MM.1S (cell line): ENCODE results near the gene ADGRD2.

Experiments
- DNase-seq: peaks from one replicate; pipeline ENCODE4 v3.0.0-alpha.2; 2015
- H2AFZ ChIP-seq: fragments of 300-600 bp; sonication (generic); 2 replicates; pipeline ENCODE4 v1.6.0; 2016; ENCODE audit warnings: antibody characterized with exemption, low read length
- H3F3A ChIP-seq: fragments of 300-600 bp; sonication (generic); 2 replicates; pipeline ENCODE4 v1.6.1; 2016; ENCODE audit warnings: mild to moderate bottlenecking, antibody characterized with exemption, low read length, moderate library complexity, mixed read lengths; ENCODE audit not compliant: insufficient read depth
- H3K27ac ChIP-seq: fragments of 300-600 bp; sonication (generic); 2 replicates; pipeline ENCODE4 v1.5.1; 2016; ENCODE audit warnings: mild to moderate bottlenecking, low read length
- H3K27me3 ChIP-seq: fragments of 300-600 bp; sonication (generic); replicated peaks from 2 replicates; pipeline ENCODE4 v1.6.0; 2016; ENCODE audit warnings: low read length; ENCODE audit not compliant: insufficient read depth
- H3K36me3 ChIP-seq: fragments of 300-600 bp; sonication (generic); replicated peaks from 2 replicates; pipeline ENCODE4 v1.6.1; 2016; ENCODE audit warnings: mild to moderate bottlenecking, low read length, mixed read lengths; ENCODE audit not compliant: insufficient read depth
- H3K4me1 ChIP-seq: fragments of 300-600 bp; sonication (generic); 2 replicates; pipeline ENCODE4 v1.6.1; 2016; ENCODE audit warnings: low read length, mixed read lengths
- H3K4me2 ChIP-seq: fragments of 300-600 bp; sonication (generic); 2 replicates; pipeline ENCODE4 v1.6.0; 2016; ENCODE audit warnings: low read depth, low read length
- H3K4me3 ChIP-seq: fragments of 300-600 bp; sonication (generic); 2 replicates; pipeline ENCODE4 v1.5.1; 2016; ENCODE audit warnings: low read length, mixed read lengths
- H3K79me2 ChIP-seq: fragments of 300-600 bp; sonication (generic); 2 replicates; pipeline ENCODE4 v1.6.1; 2016; ENCODE audit warnings: mixed run types, low read length, mixed read lengths
- H3K9ac ChIP-seq: fragments of 300-600 bp; sonication (generic); 2 replicates; pipeline ENCODE4 v1.6.1; 2016; ENCODE audit warnings: low read length, mixed read lengths
- H3K9me2 ChIP-seq: fragments of 300-600 bp; sonication (generic); replicated peaks from 2 replicates; pipeline ENCODE4 v1.6.1; 2016; ENCODE audit warnings: mild to moderate bottlenecking, low read length, mixed read lengths; ENCODE audit not compliant: insufficient read depth
- H3K9me3 ChIP-seq: fragments of 300-600 bp; sonication (generic); replicated peaks from 2 replicates; pipeline ENCODE4 v1.6.1; 2016; ENCODE audit warnings: mild to moderate bottlenecking, low read length, mixed read lengths; ENCODE audit not compliant: insufficient read depth
- H4K20me1 ChIP-seq: fragments of 300-600 bp; sonication (generic); 2 replicates; pipeline ENCODE4 v1.6.1; 2016; ENCODE audit warnings: mild to moderate bottlenecking, low read length, moderate library complexity, mixed read lengths; ENCODE audit not compliant: insufficient read depth
- CTCF ChIP-seq: fragments of 300-600 bp; sonication (generic); IDR thresholded peaks from 2 replicates; pipeline ENCODE4 v1.5.1; 2016; ENCODE audit warnings: antibody characterized with exemption, low read length, mixed read lengths
- EZH2 ChIP-seq: fragments of 300-600 bp; sonication (generic); optimal IDR thresholded peaks from 2 replicates; pipeline ENCODE3; 2017; ENCODE audit warnings: low read depth, mild to moderate bottlenecking, antibody characterized with exemption, low read length, mixed read lengths
- EZH2phosphoT487 ChIP-seq: fragments of 300-600 bp; sonication (generic); IDR thresholded peaks from 2 replicates; pipeline ENCODE4 v1.6.1; 2018; ENCODE audit warnings: antibody characterized with exemption, low read length

The ADGRD2 gene

GRCh38 chr9:124462739-124463138, 12.5 kb downstream of the ADGRD2 start:
- H4K20me1 ChIP-seq: no peaks in the 10 kb centered on the region
- H3K9ac ChIP-seq: no peak overlapping the region
- no peak overlapping the region for H2AFZ ChIP-seq
- no peak for DNase-seq
- no peak overlapping the region for H3K4me3 ChIP-seq
- H3K4me2 ChIP-seq: no peak overlapping the region
- H3F3A ChIP-seq: no peaks in the 10 kb centered on the region
- no peaks in the 10 kb centered on the region for H3K36me3 ChIP-seq
- H3K27me3 ChIP-seq: no peaks in the 10 kb centered on the region; the same call in 1 of the 2 replicates
- H3K4me1 ChIP-seq: no peaks in the 10 kb centered on the region
- H3K79me2 ChIP-seq: no peaks in the 10 kb centered on the region
- H3K9me2 ChIP-seq: no peaks in the 10 kb centered on the region
- H3K27ac ChIP-seq: no peak overlapping the region
- TF ChIP-seq EZH2phosphoT487 (no peak), CTCF (no peak), EZH2 (no peak)
- no peaks in the 10 kb centered on the region for H3K9me3 ChIP-seq

- Histone ChIP-seq H3K9ac (no peak overlapping the region), H3K9me2 (no peaks in the 10 kb centered on the region), H3K27me3 (no peaks in the 10 kb centered on the region; the same call in 1 of the 2 replicates), H3K4me1 (no peaks in the 10 kb centered on the region), H4K20me1 (no peaks in the 10 kb centered on the region), H3K4me2 (no peak overlapping the region), H3K9me3 (no peaks in the 10 kb centered on the region), H3K36me3 (no peaks in the 10 kb centered on the region), H3K4me3 (no peak overlapping the region), H3K27ac (no peak overlapping the region), H2AFZ (no peak overlapping the region), H3K79me2 (no peaks in the 10 kb centered on the region), H3F3A (no peaks in the 10 kb centered on the region)
- no peak for DNase-seq
- TF ChIP-seq CTCF (no peak), EZH2phosphoT487 (no peak), EZH2 (no peak)
Measured at GRCh38 chr9:124465736-124466135, 15.5 kb downstream of the ADGRD2 start.

- no peak for DNase-seq
- Histone ChIP-seq H3K27ac (no peak overlapping the region), H3K9ac (no peak overlapping the region), H3K79me2 (no peaks in the 10 kb centered on the region), H3K27me3 (peaks cover under 1% of the 10 kb centered on the region; the same call in 1 of the 2 replicates), H3K9me2 (no peaks in the 10 kb centered on the region), H2AFZ (no peak overlapping the region), H3K4me3 (no peak overlapping the region), H3K9me3 (no peaks in the 10 kb centered on the region), H4K20me1 (no peaks in the 10 kb centered on the region), H3K4me2 (no peak overlapping the region), H3K4me1 (no peaks in the 10 kb centered on the region), H3K36me3 (no peaks in the 10 kb centered on the region), H3F3A (no peaks in the 10 kb centered on the region)
- no peak for TF ChIP-seq EZH2phosphoT487
- TF ChIP-seq EZH2: no peak
- no peak for TF ChIP-seq CTCF
Measured at GRCh38 chr9:124467410-124468060, 17.3 kb downstream of the ADGRD2 start.
